ENCODE data around the gene BACE2. TPM values are rescaled to one million over a fixed set of nuclear protein-coding genes. Genes with fewer than 3 reads are reported as not detected.
A peak's percentile ranks its signal among the peaks of the same experiment; 100 is the strongest.
"Not testable (repeated sequence)": the region's sequence is repeated elsewhere in the genome, so short reads cannot be mapped to it uniquely, and the experiment has no call there.

BACE2 gene
- total and polyA plus RNA-seq, 5 experiments from 2014 or later = 0.27 to 2.9 (median 1.7) TPM; not detected in 1

DNA sequence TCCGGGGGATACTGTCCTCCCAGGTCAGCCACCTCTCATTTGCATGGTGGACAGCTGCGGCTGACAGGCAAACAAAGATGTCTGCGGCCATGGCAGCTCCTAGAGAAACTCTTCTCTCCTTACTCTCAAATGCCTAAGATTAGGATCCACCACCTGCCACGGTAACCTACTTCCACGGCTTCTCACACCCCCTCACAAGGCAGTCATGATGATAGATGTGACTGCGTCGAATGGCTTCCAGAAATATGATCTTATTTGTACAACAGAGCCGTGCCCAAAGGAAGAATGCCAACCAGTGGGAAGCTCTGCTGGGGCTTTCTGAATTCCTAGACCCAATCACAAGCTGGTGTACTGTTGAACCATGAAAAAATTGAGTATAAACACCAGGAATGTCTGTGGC is 73.4 kb downstream of the BACE2 start:
- Mint-ChIP-seq H3K27ac (no peak overlapping the region), H3K4me3 (no peak overlapping the region), H3K9me3 (no peaks in the 10 kb centered on the region), H3K27me3 (peaks cover 0 to 7% (median 1%) of the 10 kb centered on the region in 5 donors), H3K4me1 (no peaks in the 10 kb centered on the region), H3K36me3 (no peaks in the 10 kb centered on the region)
- DNase-seq (no peak), ATAC-seq (no peak)
- POLR2A ChIA-PET = no interaction called here

DNA sequence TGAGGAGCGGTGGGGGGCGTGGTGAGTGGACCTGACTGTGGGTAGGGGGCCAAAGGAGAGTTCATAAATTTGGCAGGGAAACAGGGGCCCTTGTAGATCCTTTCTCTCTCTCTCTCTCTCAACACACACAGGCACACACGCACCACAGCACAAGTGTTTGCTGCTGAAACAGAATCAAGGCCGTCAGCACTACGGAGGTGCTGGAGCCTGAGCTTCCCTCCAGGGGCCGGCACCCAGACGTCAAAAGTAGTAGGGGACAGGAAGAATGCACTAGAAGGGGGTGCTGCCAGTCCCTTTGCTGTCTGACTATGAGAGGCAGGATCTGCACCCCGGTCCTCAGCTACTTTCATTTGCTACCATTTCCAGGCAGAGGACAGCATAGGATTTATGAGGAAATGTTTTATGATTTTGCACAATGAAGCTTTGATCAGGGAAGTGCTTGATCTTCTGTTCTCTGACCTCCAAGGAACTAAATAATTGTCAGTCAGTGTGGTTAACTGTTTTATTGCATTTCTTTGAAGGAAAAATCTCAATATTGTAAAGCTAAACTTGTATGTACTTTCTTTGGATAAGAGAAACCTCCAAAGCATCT is 74.4 kb downstream of the BACE2 start:
- Mint-ChIP-seq H3K4me3 (no peak overlapping the region), H3K27ac (no peak overlapping the region), H3K27me3 (peaks cover 0 to 8% (median under 1%) of the 10 kb centered on the region in 5 donors), H3K36me3 (no peaks in the 10 kb centered on the region), H3K4me1 (no peaks in the 10 kb centered on the region), H3K9me3 (no peaks in the 10 kb centered on the region)
- DNase-seq (no peak), ATAC-seq (no peak)
- POLR2A ChIA-PET = no interaction called here

DNA sequence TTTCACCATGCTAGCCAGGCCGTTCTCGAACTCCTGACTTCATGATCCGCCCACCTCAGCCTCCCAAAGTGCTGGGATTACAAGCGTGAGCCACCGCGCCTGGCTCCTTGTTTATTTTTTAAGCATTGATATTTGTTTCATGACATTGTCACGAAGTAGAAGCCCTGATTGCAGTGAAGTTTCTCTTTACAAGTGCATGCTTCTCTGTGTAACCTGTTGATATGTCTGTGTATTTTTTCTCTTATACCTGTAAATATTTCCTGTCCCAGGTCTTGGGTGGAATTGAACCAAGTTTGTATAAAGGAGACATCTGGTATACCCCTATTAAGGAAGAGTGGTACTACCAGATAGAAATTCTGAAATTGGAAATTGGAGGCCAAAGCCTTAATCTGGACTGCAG is 75.1 kb downstream of the BACE2 start:
- no peaks in the 10 kb centered on the region for H3K36me3 Mint-ChIP-seq
- ATAC-seq (no peak), DNase-seq (no peak)
- no peak overlapping the region for H3K27ac Mint-ChIP-seq
- H3K4me1 Mint-ChIP-seq = no peaks in the 10 kb centered on the region
- POLR2A ChIA-PET = no interaction called here
- H3K4me3 Mint-ChIP-seq = no peak overlapping the region
- no peaks in the 10 kb centered on the region for H3K9me3 Mint-ChIP-seq
- peaks cover 0 to 9% (median 0%) of the 10 kb centered on the region in 5 donors for H3K27me3 Mint-ChIP-seq

DNA sequence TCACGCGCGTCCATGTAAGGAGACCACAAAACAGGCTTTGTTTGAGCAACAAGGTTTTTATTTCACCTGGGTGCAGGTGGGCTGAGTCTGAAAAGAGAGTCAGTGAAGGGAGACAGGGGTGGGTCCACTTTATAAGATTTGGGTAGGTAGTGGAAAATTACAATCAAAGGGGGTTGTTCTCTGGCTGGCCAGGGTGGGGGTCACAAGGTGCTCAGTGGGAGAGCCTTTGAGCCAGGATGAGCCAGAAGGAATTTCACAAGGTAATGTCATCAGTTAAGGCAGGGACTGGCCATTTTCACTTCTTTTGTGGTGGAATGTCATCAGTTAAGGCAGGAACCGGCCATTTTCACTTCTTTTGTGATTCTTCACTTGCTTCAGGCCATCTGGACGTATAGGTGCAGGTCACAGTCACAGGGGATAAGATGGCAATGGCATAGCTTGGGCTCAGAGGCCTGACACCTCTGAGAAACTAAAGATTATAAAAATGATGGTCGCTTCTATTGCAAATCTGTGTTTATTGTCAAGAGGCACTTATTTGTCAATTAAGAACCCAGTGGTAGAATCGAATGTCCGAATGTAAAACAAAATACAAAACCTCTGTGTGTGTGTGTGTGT is 76.4 kb downstream of the BACE2 start:
- H3K4me3 Mint-ChIP-seq, H3K36me3 Mint-ChIP-seq, ATAC-seq, POLR2A ChIA-PET, H3K9me3 Mint-ChIP-seq, H3K4me1 Mint-ChIP-seq, DNase-seq: not testable (repeated sequence)
- H3K27ac Mint-ChIP-seq = peak overlapping the region in 1 of 10 donors; percentile 43
- peaks cover 0 to 11% (median 2%) of the 10 kb centered on the region in 5 donors for H3K27me3 Mint-ChIP-seq

DNA sequence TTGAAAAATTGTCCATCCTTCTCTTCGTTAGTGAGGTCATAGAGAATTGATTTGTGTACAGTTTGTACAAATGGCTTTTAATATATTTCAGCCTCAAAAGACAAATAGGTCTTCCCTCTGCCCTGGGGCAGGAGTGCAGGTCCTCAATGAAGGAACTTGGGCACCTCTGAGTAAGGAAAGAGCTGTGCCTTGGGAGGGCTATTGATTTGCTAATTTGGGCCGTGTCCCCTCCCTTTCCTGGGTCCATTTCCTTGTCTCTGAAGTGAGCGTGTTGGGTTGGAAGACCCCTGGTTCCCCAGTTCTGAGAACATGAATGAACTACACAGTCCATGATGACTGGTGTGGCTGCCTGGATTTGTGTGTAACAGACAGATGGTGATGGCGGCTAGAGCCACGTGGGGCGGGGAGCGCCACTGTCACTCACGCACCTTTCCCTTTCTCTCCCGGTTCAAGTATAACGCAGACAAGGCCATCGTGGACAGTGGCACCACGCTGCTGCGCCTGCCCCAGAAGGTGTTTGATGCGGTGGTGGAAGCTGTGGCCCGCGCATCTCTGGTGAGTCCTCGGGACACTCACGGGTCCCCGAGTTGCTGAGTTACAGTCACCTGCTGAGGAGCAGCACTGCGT is 77.7 kb downstream of the BACE2 start:
- Mint-ChIP-seq H3K27me3 (peaks cover 0 to 11% (median 2%) of the 10 kb centered on the region in 5 donors), H3K9me3 (no peaks in the 10 kb centered on the region), H3K27ac (peak overlapping the region in 2 of 10 donors; percentile 13 to 32), H3K4me3 (no peak overlapping the region), H3K4me1 (peaks cover 0 to 2% (median 0%) of the 10 kb centered on the region in 4 donors), H3K36me3 (no peaks in the 10 kb centered on the region)
- ATAC-seq (no peak), DNase-seq (no peak)
- POLR2A ChIA-PET = no interaction called here

DNA sequence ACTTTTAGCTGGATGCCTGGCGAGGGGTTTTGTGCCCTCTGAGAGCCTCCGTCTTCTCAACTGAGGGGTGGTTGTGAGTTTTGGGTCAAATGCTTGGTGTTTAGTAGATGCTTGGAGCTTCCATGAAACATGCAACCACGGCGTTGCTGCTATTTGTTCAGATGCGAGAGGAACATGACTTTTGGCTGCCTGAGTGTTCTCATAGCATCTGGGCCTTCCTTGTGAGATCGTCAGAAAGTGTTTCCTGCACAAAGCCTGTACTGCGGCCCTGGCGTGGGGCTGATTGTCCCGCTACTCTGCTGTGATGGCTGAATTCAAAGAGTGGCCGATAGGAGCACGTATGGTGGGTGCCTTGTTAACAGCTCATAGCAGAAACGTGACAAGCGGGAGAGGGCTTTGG is 78.8 kb downstream of the BACE2 start:
- no peak for ATAC-seq
- Mint-ChIP-seq H3K4me1 (peaks cover 0 to 2% (median 0%) of the 10 kb centered on the region in 4 donors), H3K9me3 (peaks cover 0 to 2% (median 0%) of the 10 kb centered on the region in 9 donors), H3K27me3 (peaks cover 0 to 15% (median 4%) of the 10 kb centered on the region in 5 donors), H3K36me3 (no peaks in the 10 kb centered on the region), H3K27ac (no peak overlapping the region), H3K4me3 (no peak overlapping the region)
- POLR2A ChIA-PET = no interaction called here
- DNase-seq = no peak

DNA sequence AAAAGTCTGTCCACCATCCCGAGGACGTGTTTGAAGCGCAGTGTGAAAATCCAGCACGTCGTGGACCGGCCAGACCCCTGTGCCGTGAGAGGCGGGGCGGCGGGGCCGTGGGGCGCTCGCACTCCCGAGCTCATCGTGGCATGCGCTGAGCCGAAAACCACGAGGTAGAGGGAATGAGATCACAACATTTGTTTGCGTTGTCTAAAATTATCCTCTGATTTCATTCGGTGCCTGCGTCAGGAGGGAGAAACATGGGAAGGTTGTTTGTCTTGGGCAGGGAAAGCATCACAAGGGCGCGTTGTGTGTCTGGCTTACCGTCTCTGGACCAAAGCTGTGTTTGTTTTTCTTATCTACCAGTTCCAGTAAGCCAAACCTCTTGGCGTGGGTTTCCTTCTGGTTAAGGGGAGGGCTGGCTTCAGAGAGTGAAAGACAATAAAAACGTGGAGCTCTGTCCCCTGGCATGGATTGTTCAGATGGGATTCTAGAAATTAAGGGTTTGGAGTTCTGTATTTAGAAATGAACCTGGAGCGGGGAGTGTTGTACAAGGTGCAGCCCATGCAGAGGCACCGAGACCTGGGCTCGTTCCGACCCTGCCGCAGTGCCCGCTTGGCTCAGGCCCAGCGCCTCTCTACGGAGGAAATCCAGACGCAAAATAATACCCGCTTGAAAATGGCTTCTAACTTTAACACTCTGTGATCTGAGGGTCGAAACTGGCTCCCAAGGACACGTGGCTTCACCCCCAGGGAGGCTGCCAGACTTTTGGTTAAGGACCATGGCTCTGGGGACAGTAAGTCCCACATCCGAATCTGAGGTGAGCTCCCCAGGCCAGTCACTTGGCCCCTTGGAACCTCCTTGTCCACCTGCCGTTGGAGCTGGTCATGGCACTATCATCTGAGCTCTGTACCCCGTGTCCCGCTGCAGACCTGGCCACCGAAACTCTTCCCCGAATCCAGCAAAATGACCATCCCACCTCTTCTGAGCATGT is 79.9 kb downstream of the BACE2 start:
- peaks cover 0 to 2% (median 0%) of the 10 kb centered on the region in 9 donors for H3K9me3 Mint-ChIP-seq

DNA sequence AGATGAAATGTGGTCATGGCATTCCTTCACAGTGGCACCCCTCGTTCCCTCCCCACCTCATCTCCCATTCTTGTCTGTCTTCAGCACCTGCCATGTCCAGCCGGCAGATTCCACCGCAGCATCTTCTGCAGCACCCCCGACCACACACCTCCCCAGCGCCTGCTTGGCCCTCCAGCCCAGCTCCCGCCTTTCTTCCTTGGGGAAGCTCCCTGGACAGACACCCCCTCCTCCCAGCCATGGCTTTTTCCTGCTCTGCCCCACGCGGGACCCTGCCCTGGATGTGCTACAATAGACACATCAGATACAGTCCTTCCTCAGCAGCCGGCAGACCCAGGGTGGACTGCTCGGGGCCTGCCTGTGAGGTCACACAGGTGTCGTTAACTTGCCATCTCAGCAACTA is 81.5 kb downstream of the BACE2 start:
- Mint-ChIP-seq H3K4me1 (peaks cover 0 to 2% (median 0%) of the 10 kb centered on the region in 4 donors), H3K4me3 (no peak overlapping the region), H3K27ac (no peak overlapping the region), H3K36me3 (peaks cover 0 to 5% (median 0%) of the 10 kb centered on the region in 3 donors), H3K9me3 (peaks cover 0 to 11% (median 5%) of the 10 kb centered on the region in 9 donors), H3K27me3 (peaks cover 0 to 25% (median 10%) of the 10 kb centered on the region in 5 donors)
- ATAC-seq (no peak), DNase-seq (no peak)
- POLR2A ChIA-PET = no interaction called here

More for the DNA sequence above, 79.9 kb downstream of the BACE2 start:
- no peaks in the 10 kb centered on the region for H3K36me3 Mint-ChIP-seq
- POLR2A ChIA-PET = no interaction called here
- H3K4me1 Mint-ChIP-seq = peaks cover 0 to 2% (median 0%) of the 10 kb centered on the region in 4 donors
- peaks cover 0 to 25% (median 10%) of the 10 kb centered on the region in 5 donors for H3K27me3 Mint-ChIP-seq
- no peak overlapping the region for H3K4me3 Mint-ChIP-seq
- ATAC-seq (no peak), DNase-seq (no peak)
- H3K27ac Mint-ChIP-seq = peak overlapping the region in 1 of 10 donors; percentile 17

DNA sequence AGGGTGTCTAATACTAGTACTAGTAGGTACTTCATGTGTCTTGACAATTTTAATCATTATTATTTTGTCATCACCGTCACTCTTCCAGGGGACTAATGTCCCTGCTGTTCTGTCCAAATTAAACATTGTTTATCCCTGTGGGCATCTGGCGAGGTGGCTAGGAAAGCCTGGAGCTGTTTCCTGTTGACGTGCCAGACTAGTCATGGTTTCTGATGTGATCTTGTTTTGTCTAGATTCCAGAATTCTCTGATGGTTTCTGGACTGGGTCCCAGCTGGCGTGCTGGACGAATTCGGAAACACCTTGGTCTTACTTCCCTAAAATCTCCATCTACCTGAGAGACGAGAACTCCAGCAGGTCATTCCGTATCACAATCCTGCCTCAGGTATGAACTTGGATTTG is 82.6 kb downstream of the BACE2 start:
- peaks cover 2 to 32% (median 10%) of the 10 kb centered on the region in 5 donors for H3K27me3 Mint-ChIP-seq
- DNase-seq (no peak), ATAC-seq (no peak)
- no peak overlapping the region for H3K27ac Mint-ChIP-seq
- peaks cover 0 to 2% (median 0%) of the 10 kb centered on the region in 4 donors for H3K4me1 Mint-ChIP-seq
- H3K36me3 Mint-ChIP-seq = peaks cover 0 to 15% (median 3%) of the 10 kb centered on the region in 3 donors
- POLR2A ChIA-PET = no interaction called here
- peaks cover 0 to 21% (median 11%) of the 10 kb centered on the region in 9 donors for H3K9me3 Mint-ChIP-seq
- no peak overlapping the region for H3K4me3 Mint-ChIP-seq

DNA sequence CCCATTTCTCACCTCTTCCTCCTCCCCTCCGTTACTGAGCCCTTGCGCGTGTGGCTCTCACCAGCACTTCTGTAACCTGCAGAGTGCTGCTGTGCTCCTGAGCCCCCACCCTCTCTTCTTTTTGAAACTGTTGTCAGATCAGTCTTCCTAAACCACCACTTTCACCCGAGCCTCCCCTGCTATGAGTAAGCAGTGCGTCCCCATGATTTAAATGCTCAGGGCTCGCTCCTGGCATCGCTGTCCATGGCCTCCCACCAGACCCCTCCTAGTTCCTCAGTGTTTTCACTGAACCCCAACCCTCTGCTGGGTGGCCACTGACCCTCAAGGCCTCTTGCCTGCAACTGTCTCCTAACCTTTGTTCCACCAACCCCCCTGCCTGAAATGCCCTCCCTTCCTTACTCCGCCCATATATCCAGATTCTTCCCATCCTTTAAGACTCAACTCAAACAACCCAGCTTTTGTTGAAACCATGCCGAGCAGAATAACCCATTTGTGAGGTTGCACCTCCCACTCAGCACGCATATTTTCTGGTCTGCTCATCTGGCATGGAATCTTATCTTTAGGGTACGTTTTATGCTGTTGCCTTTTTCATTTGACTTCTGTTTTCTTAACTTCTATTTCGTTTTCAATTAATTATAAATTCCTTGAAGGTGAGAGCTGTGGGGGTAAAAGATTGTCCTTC is 84.1 kb downstream of the BACE2 start:
- Mint-ChIP-seq H3K27ac (peak overlapping the region in 1 of 10 donors; percentile 66), H3K27me3 (peaks cover 2 to 25% (median 13%) of the 10 kb centered on the region in 5 donors), H3K36me3 (peaks cover 0 to 23% (median 11%) of the 10 kb centered on the region in 3 donors), H3K9me3 (peaks cover 0 to 32% (median 13%) of the 10 kb centered on the region in 9 donors), H3K4me3 (no peak overlapping the region), H3K4me1 (peaks cover 0 to 2% (median 0%) of the 10 kb centered on the region in 4 donors)
- ATAC-seq (no peak), DNase-seq (no peak)
- POLR2A ChIA-PET = no interaction called here

DNA sequence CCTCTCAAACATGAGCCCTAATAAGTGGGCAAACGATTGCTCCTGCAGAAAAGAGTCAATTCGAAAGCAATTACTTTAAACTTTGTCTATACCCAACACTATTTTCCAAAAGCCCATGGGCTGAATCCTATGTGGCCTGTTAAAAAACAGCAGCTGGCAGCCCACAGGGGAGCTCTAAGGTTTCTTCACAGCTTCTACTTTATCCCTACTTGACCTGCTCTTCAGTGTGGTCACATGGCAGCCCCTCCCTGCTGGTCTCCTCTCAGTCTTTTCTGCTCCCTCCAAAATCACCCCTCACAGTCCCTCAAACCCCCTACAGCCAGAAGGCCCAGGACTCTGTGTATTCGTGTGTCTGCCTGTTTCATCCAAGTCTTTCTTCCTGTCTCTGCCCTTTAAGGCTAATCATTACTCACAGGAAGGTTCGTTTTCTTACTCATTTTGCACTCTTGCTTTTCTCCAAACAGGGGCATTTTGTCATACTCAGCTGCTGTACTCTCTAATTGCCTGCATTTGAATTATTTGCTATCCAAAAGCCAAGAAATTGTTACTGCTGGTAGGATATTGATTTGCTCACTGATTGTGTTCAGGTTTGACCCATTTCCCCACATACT is 86.2 kb downstream of the BACE2 start:
- POLR2A ChIA-PET = no interaction called here
- DNase-seq (no peak), ATAC-seq (no peak)
- no peak overlapping the region for H3K27ac Mint-ChIP-seq
- H3K36me3 Mint-ChIP-seq = peaks cover 0 to 24% (median 11%) of the 10 kb centered on the region in 3 donors
- H3K27me3 Mint-ChIP-seq = peaks cover 2 to 28% (median 11%) of the 10 kb centered on the region in 5 donors
- H3K9me3 Mint-ChIP-seq = peaks cover 0 to 35% (median 13%) of the 10 kb centered on the region in 9 donors
- no peak overlapping the region for H3K4me3 Mint-ChIP-seq
- no peaks in the 10 kb centered on the region for H3K4me1 Mint-ChIP-seq

Measured in naive thymus-derived CD8-positive, alpha-beta T cell (primary cell).